SU-DHL-6 (cell line): ENCODE data around the gene ACVR1B.

ENCODE experiments used
- CTCF ChIP-seq: fragments of 200-600 bp; sonication (generic); IDR thresholded peaks from one replicate; pipeline ENCODE4 v1.5.1; 2017; ENCODE audit warnings: antibody characterized with exemption, mild to moderate bottlenecking, low read length, moderate library complexity; ENCODE audit not compliant: insufficient read depth, poor library complexity, severe bottlenecking
- EZH2phosphoT487 ChIP-seq: fragments of 200-600 bp; sonication (generic), shearing (Covaris generic); conservative IDR thresholded peaks from 2 replicates; pipeline ENCODE4 v1.6.1; 2018; ENCODE audit warnings: mild to moderate bottlenecking, antibody characterized with exemption, low read length, moderate library complexity, mixed read lengths

GRCh38 chr12:51925346-51926063 lies 26.0 kb upstream of the ACVR1B start:
- TF ChIP-seq CTCF, result no peak
- no peak for TF ChIP-seq EZH2phosphoT487
